HepG2 (cell line): ENCODE results near the gene IL21R. TPM values are rescaled to one million over a fixed set of nuclear protein-coding genes. Genes with fewer than 3 reads are reported as not detected.

Source experiments
- ATAC-seq: fragments of 200-7000 bp; cut with Tn5 transposase; 3 replicates; pipeline ENCODE4 v1.9.1; 2020; ENCODE audit warnings: mild to moderate bottlenecking, moderate library complexity
- BruUV-seq: library from RNA; stranded (reverse); fragments of 400-500 nt; replicated peaks from 2 replicates; lab custom pipeline; 2021; lab: Mats Ljungman, UMichigan
- CTCF ChIA-PET: fragments of 300-600 bp; formaldehyde crosslinking; extraction: SDS; loops from one replicate; lab custom pipeline; 2021; ENCODE audit warnings: low total read pairs, inconsistent platforms, low intra/inter-chr PET ratio; lab: Yijun Ruan, JAX
- POLR2A ChIA-PET: fragments of 350-600 bp; sonication (Branson Sonifier 250); formaldehyde crosslinking; loops from one replicate; lab custom pipeline; 2020; ENCODE audit warnings: antibody characterized with exemption, inconsistent platforms; lab: Yijun Ruan, JAX
- DNase-seq: peaks from one replicate; pipeline ENCODE4 v3.0.0-alpha.2; 2015; ENCODE audit warnings: low spot score
- FAIRE-seq: peaks from 3 replicates; lab custom pipeline; 2011; peaks lifted over from hg19 to GRCh38; lab: Jason Lieb, UNC
- H2AFZ ChIP-seq: one replicate; pipeline ENCODE4 v1.6.1; 2011; ENCODE audit warnings: low read length, inconsistent platforms
- H3K27ac ChIP-seq: fragments of 300-600 bp; 3 replicates; pipeline ENCODE4 v1.8.0; 2011; ENCODE audit warnings: mixed run types, mild to moderate bottlenecking, mixed read lengths, low read length, inconsistent platforms; ENCODE audit not compliant: insufficient read depth; ENCODE audit errors: extremely low read length
- H3K27me3 ChIP-seq, 2 experiments: fragments of 200-600 bp in 1 of 2; 2 replicates in 1 of 2; 3 replicates in 1 of 2; pipeline versions ENCODE4 v1.6.0 to v1.8.0; 2011; ENCODE audit warnings: low read length in 2 of 2, mild to moderate bottlenecking in 2 of 2, moderate library complexity in 2 of 2, inconsistent platforms in 1 of 2; ENCODE audit not compliant: insufficient read depth in 2 of 2, control insufficient read depth in 1 of 2
- H3K36me3 ChIP-seq, 2 experiments: fragments of 200-600 bp in 1 of 2; replicated peaks in 1 of 2; 2 replicates in 1 of 2; 3 replicates in 1 of 2; pipeline versions ENCODE4 v1.5.1 to v1.8.0; 2011; ENCODE audit warnings: low read length in 2 of 2, inconsistent platforms in 1 of 2; ENCODE audit not compliant: insufficient read depth in 2 of 2, control insufficient read depth in 1 of 2
- H3K4me1 ChIP-seq: 2 replicates; pipeline ENCODE4 v1.5.1; 2012; ENCODE audit warnings: low read length, inconsistent platforms; ENCODE audit not compliant: insufficient read depth
- H3K4me2 ChIP-seq: 2 replicates; pipeline ENCODE4 v1.6.0; 2011; ENCODE audit warnings: low read depth, low read length, inconsistent platforms
- H3K4me3 ChIP-seq, 3 experiments: fragments of 200-600 bp in 1 of 3; sonication (generic), shearing (Covaris generic) in 1 of 3; replicated peaks in 1 of 3; 2 replicates each; pipeline ENCODE4 v1.5.1; 2011 to 2016; ENCODE audit warnings: low read length in 3 of 3, inconsistent platforms in 2 of 3, low read depth in 2 of 3, mild to moderate bottlenecking in 2 of 3, control low read depth in 1 of 3, mixed read lengths in 1 of 3; ENCODE audit not compliant: insufficient read depth in 1 of 3
- H3K79me2 ChIP-seq: one replicate; pipeline ENCODE4 v1.6.1; 2011; ENCODE audit warnings: low read length, inconsistent platforms; ENCODE audit not compliant: insufficient read depth
- H3K9ac ChIP-seq: 2 replicates; pipeline ENCODE4 v1.6.0; 2011; ENCODE audit warnings: mild to moderate bottlenecking, low read depth, low read length, inconsistent platforms; ENCODE audit not compliant: insufficient read depth
- H3K9me3 ChIP-seq: 2 replicates; pipeline ENCODE4 v1.5.1; 2012; ENCODE audit warnings: mild to moderate bottlenecking, low read length
- H4K20me1 ChIP-seq: 2 replicates; pipeline ENCODE4 v1.6.0; 2011; ENCODE audit warnings: inconsistent platforms, mild to moderate bottlenecking, low read length, moderate library complexity; ENCODE audit not compliant: insufficient read depth
- CBFB ChIP-seq: sonication (generic); formaldehyde crosslinking; IDR thresholded peaks from 2 replicates; pipeline ENCODE4 v1.4.0; 2020; ENCODE audit warnings: missing genetic modification reagents
- LBX2 ChIP-seq: sonication (generic); formaldehyde crosslinking; IDR thresholded peaks from 2 replicates; pipeline ENCODE4 v1.5.0; 2020; ENCODE audit warnings: missing genetic modification reagents, mild to moderate bottlenecking, borderline replicate concordance
- MAFF ChIP-seq: IDR thresholded peaks from 2 replicates; pipeline ENCODE4 v1.6.1; 2011; ENCODE audit warnings: low read depth, low read length, improper control_type of control experiment
- MED8 ChIP-seq: sonication (generic); formaldehyde crosslinking; IDR thresholded peaks from 2 replicates; pipeline ENCODE4 v1.8.1; 2023; ENCODE audit warnings: mild to moderate bottlenecking, missing genetic modification reagents; ENCODE audit not compliant: insufficient replicate concordance
- MTF1 ChIP-seq: sonication (generic); formaldehyde crosslinking; IDR thresholded peaks from 2 replicates; pipeline ENCODE4 v1.5.0; 2020; ENCODE audit warnings: missing genetic modification reagents
- SRY ChIP-seq: sonication (generic); formaldehyde crosslinking; IDR thresholded peaks from 2 replicates; pipeline ENCODE4 v1.8.0; 2022; ENCODE audit warnings: mild to moderate bottlenecking, missing genetic modification reagents
- STAG1 ChIP-seq: sonication (generic); formaldehyde crosslinking; IDR thresholded peaks from 2 replicates; pipeline ENCODE4 v1.4.0; 2020; ENCODE audit warnings: missing genetic modification reagents
- TAF15 ChIP-seq: fragments of 200-400 bp; formaldehyde crosslinking; IDR thresholded peaks from one replicate; pipeline ENCODE4 v1.6.1; 2018; ENCODE audit warnings: mild to moderate bottlenecking, low read depth, low read length; ENCODE audit not compliant: poor library complexity, severe bottlenecking
- TFDP1 ChIP-seq: IDR thresholded peaks from 2 replicates; pipeline ENCODE4 v1.6.1; 2016; ENCODE audit warnings: missing compliant biosample characterization, missing genetic modification reagents, borderline replicate concordance
- ZBTB7B ChIP-seq: sonication (generic); formaldehyde crosslinking; IDR thresholded peaks from 2 replicates; pipeline ENCODE4 v1.4.0; 2020; ENCODE audit warnings: missing genetic modification reagents
- ZNF597 ChIP-seq: sonication (generic); formaldehyde crosslinking; IDR thresholded peaks from 2 replicates; pipeline ENCODE4 v1.5.0; 2020; ENCODE audit warnings: missing genetic modification reagents
- ZNF629 ChIP-seq: sonication (generic); formaldehyde crosslinking; conservative IDR thresholded peaks from 2 replicates; pipeline ENCODE4 v1.5.0; 2020; ENCODE audit warnings: missing genetic modification reagents
- ZNF83 ChIP-seq: sonication (generic); formaldehyde crosslinking; IDR thresholded peaks from 2 replicates; pipeline ENCODE4 v1.4.0; 2020; ENCODE audit warnings: missing genetic modification reagents, mild to moderate bottlenecking, borderline replicate concordance
- ZNF883 ChIP-seq: sonication (generic); formaldehyde crosslinking; IDR thresholded peaks from 2 replicates; pipeline ENCODE4 v1.5.1; 2020; ENCODE audit warnings: mild to moderate bottlenecking, missing genetic modification reagents; ENCODE audit errors: not compliant biosample characterization
- WGBS: methylation state at CpG from one replicate; pipeline ENCODE4 v1.1.6; 2017; ENCODE audit warnings: low lambda C conversion rate; 5-methylcytosine and 5-hydroxymethylcytosine counted together
- in situ Hi-C: cut with HindIII; loops from 2 replicates; pipeline ENCODE4 v1.10.0; 2017; ENCODE audit warnings: low pct_unique_long_range_greater_than_20kb; ENCODE audit not compliant: extremely low pct_ligation_motif_present
- intact Hi-C: fragments of 100-400 bp; cut with micrococcal nuclease; formaldehyde crosslinking; loops from one replicate; pipeline ENCODE4 v1.10.0; 2022; ENCODE audit not compliant: unreplicated experiment
- polyA plus RNA-seq, 8 experiments: library from polyadenylated mRNA; depleted of rRNA in 3 of 8; stranded (reverse) in 7 of 8; unstranded in 1 of 8; fragments of >200 nt; fragmentation: Illumina TruSeq in 4 of 8; extraction: Trizol in 4 of 8; gene quantifications; 2 replicates each; pipeline versions ENCODE4 v1.2.1 to v1.2.3, GENCODE V29; 2011 to 2016; ENCODE audit warnings: low read depth in 4 of 8, missing spikeins in 1 of 8, mixed read lengths in 1 of 8; ENCODE audit not compliant: insufficient read depth in 1 of 8
- total RNA-seq, 5 experiments: library from RNA; depleted of rRNA; stranded (reverse); fragments of >200 nt; fragmentation: Illumina TruSeq; extraction: Trizol; gene quantifications; 2 replicates each; pipeline ENCODE4 v1.2.3, GENCODE V29; 2016; ENCODE audit warnings: low read depth in 1 of 5

Gene IL21R
- total and polyA plus RNA-seq, 2 of the 13 experiments (the other 11 are each of a cell fraction or from before 2014, with no cell fraction given): 0.49 to 0.64 TPM

- no peaks in the 10 kb centered on the region for H4K20me1 ChIP-seq
- ChIA-PET POLR2A (no interaction called here), CTCF (no interaction called here)
- no TSS peak for BruUV-seq
- intact Hi-C loops (no loop called here), in situ Hi-C loops (no loop called here)
- H3K9ac ChIP-seq: no peak overlapping the region
- H3K4me3 ChIP-seq: no peak overlapping the region
- H3K79me2 ChIP-seq: no peaks in the 10 kb centered on the region
- no peak overlapping the region for H3K4me2 ChIP-seq
- 40% methylated on average over 3 of the region's 6 CpGs for WGBS
- no peak for DNase-seq
- no peak for FAIRE-seq
- no peak overlapping the region for H2AFZ ChIP-seq
- no peak overlapping the region for H3K27ac ChIP-seq
- H3K36me3 ChIP-seq: no peaks in the 10 kb centered on the region
- no peaks in the 10 kb centered on the region for H3K9me3 ChIP-seq
- peak; percentile 82 for TF ChIP-seq ZNF629 (CRISPR knock-in tag)
- no peak for TF ChIP-seq LBX2 (CRISPR knock-in tag)
- TF ChIP-seq CBFB (CRISPR knock-in tag): no peak
- TF ChIP-seq MED8 (CRISPR knock-in tag): no peak
- no peak for TF ChIP-seq ZBTB7B (CRISPR knock-in tag)
- no peak for TF ChIP-seq SRY (CRISPR knock-in tag)
- no peak for ATAC-seq
- H3K4me1 ChIP-seq: peaks cover 31% of the 10 kb centered on the region
- H3K27me3 ChIP-seq: peaks cover 15 to 55% of the 10 kb centered on the region in 2 experiments
Measured at GRCh38 chr16:27403601-27403992, 1.6 kb downstream of the IL21R start.

GRCh38 chr16:27404163-27404823 is 2.3 kb downstream of the IL21R start:
- ATAC-seq: no peak
- no peak overlapping the region for H3K27ac ChIP-seq
- no peak for DNase-seq
- WGBS: 51% methylated on average over 8 of the region's 10 CpGs
- H3K79me2 ChIP-seq: no peaks in the 10 kb centered on the region
- no peak for TF ChIP-seq TAF15
- no peak for TF ChIP-seq TFDP1
- TF ChIP-seq MAFF: no peak
- TF ChIP-seq ZNF83 (CRISPR knock-in tag): no peak
- TF ChIP-seq MTF1 (CRISPR knock-in tag): no peak
- no peak for TF ChIP-seq ZNF597
- TF ChIP-seq STAG1 (CRISPR knock-in tag): no peak
- TF ChIP-seq ZNF883: no peak
- TF ChIP-seq, all 625 proteins: peak for 0
- Histone ChIP-seq H3K9me3 (0 out of 2 replicates have a peak, but pooled peaks cover under 1% of the 10 kb centered on the region), H3K4me2 (no peak overlapping the region), H3K36me3 (no peaks in the 10 kb centered on the region), H4K20me1 (no peaks in the 10 kb centered on the region), H3K27me3 (peaks cover 15 to 55% of the 10 kb centered on the region in 2 experiments), H3K9ac (no peak overlapping the region), H2AFZ (no peak overlapping the region), H3K4me3 (no peak overlapping the region), H3K4me1 (peaks cover 34% of the 10 kb centered on the region)
- in situ Hi-C loops (no loop called here), intact Hi-C loops (no loop called here)
- no TSS peak for BruUV-seq
- ChIA-PET POLR2A (no interaction called here), CTCF (no interaction called here)
- no peak for FAIRE-seq
